HG03432 (cell line): ENCODE measurements around the gene NUP210.
A peak's percentile ranks its signal among the peaks of the same experiment; 100 is the strongest.
"Not testable (repeated sequence)": the region's sequence is repeated elsewhere in the genome, so short reads cannot be mapped to it uniquely, and the experiment has no call there.

Source experiments
- ATAC-seq: cut with Tn5 transposase; IDR thresholded peaks from one replicate; pipeline ENCODE4 v1.9.1; 2021; ENCODE audit warnings: mild to moderate bottlenecking, moderate library complexity; ENCODE audit not compliant: unreplicated experiment

The NUP210 gene

DNA sequence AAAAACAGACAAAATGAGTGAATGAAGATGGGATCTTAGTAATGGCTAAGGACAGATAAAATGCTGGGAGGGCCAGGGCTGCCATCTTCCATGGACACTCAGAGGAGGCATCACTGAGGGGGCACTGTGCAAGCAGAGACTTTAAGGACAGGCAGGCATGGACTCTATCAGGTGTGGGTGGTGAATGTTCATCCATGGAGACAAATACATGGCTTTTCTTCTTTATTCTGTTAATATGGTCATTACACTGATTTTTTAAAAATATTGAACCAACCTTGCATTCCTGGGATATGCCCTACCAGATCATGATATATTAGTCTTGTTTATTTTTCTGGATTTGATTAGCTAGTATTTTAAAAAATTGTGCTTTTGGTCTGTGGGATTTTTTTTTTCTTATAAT is 12.2 kb downstream of the NUP210 start:
- ATAC-seq = no peak

DNA sequence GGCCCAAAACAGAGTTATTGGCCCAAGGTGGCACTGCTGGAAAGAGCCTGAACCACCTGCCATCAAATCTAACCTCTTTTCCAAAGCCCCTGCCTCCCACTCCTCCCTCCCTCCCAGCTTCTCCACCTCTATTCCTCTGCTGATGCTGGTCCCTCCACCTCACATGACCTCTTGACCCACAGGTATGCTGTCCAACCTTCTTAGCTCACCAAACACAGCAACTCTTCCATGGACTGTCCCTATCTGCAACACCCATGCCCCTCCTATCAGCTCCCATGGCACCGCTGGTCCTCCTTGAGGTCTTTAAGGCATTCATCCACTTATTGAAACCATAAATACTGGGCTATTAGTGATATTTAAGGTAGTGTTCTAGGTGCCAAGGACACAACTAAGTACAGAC is 12.6 kb downstream of the NUP210 start:
- ATAC-seq = no peak

DNA sequence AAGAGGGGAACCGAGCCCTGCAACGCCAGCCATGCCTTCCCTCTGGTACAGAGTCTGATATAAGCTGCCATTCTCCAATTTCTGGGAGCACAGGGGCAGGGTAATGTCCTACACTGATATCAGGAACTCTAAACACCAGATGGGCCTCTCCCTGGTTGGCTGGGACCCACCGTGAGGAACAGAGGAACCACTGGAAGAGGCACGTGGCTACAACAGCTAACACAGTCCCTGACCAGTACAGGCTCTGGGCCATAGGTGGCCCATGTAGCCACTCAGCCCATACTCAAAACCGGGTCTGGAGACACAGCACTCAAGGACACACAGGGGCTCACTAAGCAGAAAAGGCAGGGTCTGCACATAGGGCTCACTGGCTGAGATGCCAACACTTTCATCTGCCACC is 13.9 kb downstream of the NUP210 start:
- ATAC-seq = no peak

DNA sequence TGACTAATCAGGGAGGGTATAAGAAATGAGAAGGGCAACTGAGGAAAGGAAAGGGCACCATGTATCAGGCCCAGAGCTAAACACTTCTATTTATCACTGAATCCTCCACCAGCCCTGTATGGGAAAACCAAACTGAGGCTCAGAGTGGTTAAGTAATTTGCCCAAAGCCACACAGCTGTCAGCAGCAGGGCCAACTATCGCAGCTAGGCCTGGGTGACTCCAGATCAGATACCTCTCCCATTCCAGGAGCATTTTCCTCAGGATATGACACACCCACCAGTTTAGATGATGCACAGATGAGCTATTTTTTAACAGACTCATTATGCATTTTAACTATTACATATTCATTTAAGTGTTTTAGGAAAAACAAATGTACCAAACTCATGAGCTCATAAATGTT is 14.5 kb downstream of the NUP210 start:
- ATAC-seq = no peak

DNA sequence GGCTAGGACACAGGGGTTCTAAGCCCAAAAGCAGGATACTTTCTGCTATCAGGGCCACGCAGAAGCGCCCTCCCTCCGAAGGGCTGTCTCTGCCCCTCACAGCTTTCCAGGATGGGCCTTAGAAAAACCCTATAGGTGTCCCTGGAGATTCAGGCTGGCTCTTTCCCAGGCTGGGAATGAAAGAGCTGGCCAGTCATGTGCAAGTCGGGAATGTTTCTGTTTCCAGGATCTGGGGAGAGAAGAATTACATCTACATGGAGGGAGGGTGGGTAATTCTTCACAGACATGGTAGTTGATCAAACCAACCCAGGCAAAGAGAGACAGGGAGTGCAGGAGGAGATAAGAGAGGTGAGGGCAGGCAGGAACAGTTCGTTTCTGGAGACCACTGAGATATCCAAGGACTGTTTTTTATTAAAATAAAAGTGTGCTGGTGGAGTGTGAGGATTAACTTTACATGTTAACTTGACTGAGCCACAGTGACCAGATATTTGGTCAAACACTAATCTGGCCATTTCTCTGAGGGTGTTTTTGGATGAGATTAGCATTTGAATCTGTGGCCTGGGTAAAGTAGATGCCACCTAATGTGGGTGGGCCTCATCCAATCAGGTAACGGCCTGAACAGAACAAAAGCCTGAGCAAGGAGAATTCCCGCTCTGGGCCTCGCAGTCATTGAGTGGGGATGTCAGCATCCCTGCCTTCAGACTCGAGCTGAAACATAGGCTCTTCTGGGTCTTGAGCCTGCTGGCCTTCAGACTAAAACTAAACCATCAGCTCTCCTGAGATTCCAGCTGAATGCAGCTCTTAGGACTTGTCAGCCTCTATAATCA is 15.3 kb downstream of the NUP210 start:
- no peak for ATAC-seq

DNA sequence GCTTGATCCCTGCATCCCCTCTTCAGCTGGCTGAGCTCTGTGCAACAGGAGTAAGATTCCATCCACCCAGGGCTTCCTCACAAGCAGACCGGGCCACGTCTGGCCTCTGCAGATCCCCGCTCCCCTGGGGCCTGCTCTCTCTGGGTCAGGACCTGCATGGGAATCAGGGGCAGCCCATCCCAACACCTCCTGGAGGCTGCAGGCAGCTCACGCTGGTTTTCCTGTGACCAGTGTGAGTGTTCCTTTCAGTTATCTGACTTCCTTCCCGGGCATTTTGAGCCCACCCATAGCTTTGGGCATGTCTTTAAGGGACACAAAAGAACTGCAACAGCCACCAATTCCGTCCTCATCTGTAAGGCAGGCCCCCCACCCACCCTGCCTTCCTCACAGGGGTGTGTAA is 16.3 kb downstream of the NUP210 start:
- no peak for ATAC-seq

DNA sequence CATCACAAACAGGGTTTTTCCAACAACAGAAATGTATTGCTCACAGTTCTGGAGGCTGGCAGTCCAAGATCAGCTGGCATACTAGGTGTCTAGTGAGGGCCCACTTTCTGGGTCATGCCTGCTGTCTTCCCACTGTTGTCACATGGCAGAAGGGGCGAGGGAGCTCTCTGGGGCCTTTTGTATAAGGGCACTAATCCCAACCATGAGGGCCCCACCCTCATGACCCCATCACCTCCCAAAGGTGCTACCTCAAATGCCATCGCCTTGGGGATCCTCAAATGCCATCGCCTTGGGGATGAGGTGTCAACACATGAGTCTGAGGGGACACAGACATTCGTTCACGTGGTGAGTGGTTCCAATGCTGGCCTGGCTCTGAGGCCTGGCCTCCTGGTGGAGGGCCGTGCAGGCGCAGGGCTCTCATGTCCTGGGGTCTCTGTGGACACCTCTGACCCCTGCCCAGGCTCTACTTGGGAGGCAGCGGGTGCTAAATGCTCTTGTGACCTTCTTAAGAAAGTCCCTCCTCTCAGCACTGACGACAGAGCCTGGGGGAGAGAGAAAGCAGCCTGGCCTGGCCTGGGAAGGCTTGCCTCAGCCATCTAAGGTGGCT is 16.8 kb downstream of the NUP210 start:
- no peak for ATAC-seq

DNA sequence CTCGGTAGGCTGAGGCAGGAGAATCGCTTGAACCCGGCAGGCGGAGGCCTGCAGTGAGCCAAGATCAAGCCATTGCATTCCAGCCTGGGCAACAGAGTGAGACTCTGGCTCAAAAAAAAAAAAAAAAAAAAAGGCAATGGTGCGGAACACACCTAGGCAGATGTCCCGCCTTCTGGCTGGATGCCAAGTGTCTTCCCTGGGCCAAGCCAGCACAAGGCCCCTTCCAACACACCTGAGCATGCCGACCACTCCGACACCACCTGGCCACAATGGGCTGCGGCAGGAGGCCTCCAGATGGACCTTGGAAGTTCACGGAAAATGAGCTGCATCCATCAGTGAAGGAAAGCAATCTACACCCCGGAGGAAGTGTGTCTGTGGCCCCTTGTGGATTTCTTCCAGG is 19.0 kb downstream of the NUP210 start:
- ATAC-seq = no peak

DNA sequence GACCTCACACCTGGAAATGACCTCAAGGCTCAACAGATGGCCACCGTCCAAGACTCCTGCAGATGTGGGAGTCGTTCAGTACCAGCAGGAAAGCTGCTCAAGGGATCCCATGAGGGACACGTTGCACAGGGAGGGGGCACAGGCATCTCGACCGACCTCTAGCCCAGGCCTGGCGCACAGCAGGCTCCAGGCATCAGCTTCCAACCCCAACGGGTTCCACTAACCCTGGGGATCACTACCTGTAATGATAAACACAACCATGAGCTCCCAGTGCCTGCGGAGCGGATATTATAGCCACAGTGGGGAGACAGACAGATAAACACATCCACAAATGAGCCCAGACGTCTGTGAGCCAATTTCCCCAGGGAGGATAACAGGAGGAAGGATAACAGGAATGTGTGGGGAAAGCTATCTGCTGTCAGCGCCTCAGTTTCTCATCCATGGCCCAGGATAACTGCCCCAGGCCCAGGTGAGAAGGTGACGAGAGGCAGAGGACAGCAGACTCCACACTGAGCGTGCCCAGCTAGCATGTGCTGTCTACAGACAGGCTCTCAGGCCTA is 19.9 kb downstream of the NUP210 start:
- no peak for ATAC-seq

DNA sequence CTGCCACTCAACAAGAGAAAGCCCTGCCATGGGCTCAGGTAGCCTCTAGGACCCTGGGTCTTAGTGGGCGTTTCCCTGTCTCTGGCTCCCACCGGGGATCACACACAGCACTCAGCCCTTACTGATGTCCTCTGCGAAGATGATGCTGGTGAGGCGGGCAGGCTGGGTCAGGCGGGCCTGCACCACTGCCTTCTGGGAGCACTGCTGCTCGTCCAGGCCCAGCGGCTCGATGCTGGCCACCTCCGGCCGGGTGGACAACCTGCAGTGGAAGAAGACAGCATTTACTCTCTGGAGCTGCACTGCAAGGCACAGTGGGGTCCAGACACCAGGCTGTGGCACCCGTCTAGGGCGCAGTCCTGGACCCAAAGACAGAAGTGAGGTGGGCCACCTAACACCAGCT is 20.5 kb downstream of the NUP210 start:
- ATAC-seq = no peak

DNA sequence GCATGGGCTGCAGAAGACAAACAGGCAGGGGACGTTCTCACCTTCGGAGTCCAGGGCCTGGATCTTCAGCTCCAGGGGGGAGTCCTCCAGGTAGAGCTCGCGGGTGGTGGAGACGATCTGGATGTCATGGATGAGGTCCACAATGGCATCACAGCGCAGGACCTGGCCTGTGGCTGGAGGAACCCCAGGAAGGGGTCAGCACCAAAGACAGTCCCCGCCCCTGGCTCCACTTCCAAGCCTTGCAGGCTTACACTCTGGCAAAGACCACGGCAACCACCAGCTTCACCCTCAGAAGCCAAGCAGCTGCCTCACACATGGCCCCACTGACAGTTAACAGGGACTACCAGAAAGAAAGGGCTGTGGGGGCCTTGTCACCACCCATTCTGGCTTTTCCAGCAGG is 22.8 kb downstream of the NUP210 start:
- ATAC-seq = no peak

DNA sequence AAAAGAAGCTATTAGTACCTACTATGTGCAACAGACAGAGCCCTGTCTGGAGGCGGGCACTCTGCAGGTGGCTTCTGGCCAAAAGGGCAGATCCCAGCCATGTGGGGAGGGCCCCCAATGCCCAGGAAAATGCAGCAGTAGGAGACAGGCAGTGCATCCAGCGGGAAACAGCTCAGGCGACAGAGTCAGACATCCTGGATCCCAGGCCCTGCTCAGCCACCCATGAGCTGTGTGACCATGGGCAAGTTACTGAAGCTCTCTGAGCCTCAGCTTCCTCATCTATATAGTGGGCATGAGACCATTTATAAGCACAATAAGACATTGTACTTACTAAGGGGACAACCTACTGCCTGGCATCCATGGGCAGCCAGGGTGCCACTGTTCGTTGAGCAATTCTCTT is 25.8 kb downstream of the NUP210 start:
- no peak for ATAC-seq

DNA sequence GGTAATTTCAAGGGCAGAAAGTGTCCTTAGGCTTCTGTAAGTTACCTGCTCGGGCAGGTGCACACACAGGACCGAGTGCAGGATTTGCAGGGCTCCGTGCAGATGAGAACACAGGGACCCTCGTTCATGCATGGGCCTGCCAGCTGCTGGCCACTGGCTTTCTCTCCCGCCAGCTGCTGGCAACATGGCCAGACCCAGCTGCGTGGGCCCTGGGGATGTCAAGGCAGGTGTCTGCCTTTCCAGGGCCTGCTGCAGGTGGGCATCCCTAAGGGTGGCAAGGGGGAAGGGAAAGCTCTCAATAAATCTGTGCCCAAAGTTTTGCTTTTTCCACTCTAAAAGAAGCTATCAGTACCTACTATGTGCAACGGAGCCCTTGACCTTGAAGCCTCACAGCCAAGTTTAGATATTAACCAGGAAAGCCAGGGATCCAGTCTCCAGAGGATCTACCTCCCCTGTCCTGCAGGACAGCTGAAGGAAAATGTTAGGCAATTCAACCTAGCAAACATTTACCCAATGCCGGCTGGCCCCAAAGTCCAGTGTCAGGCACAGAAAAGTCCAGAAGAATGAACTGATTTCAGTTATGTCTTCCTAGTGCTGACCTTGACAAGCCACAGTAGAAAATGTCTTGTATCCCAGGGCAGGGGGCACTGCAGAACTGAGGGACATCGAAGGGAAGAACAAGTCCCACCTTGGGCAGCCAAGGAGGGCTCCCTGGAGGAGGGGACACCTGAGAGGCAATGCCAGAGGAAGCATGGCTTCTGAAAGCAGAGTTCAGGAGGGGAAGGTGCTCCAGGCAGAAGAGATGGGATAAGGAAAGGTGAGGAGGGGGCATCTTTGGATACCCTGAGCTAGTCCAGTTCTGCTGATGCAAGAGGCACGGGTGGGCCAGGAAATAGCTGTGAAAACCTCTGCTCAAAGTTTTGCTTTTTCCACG is 26.4 kb downstream of the NUP210 start:
- no peak for ATAC-seq

DNA sequence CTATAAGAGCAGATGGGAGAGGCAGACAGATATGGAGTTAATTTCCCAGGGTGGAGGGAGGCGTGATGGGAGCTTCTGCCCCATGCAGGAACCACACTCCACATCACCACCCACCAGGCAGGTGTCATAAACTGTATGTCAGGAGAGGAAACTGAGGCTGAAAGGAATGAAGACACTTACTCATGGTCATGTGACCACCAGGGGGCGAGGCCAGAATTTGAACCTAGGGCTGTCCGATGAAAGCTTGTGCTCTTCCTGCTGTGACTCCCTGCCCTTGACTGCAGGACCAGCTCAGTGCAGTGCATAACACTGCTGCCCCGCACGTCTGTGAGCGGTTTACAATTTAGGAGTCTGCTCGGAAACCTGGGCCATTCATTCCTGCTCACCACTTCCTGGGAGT is 28.8 kb downstream of the NUP210 start:
- no peak for ATAC-seq

DNA sequence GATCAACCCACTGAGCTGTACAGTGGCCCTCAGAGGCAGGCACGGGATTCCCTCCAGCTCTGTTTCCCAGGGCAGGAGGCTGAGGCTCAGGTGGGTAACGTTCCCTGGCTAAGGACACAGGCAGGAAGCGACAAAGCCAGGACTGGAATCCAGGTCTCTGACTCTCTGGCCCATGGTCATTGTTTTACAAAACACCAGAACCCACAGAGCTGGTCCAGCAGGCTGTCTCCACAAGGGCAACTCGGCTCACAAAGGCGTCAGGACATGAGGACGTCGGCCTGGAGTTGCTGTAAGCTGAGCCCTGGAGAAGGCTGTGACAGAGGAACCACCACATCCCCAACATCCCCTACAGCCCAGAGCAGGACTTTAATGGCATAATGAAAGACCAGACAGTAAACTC is 30.7 kb downstream of the NUP210 start:
- no peak for ATAC-seq

DNA sequence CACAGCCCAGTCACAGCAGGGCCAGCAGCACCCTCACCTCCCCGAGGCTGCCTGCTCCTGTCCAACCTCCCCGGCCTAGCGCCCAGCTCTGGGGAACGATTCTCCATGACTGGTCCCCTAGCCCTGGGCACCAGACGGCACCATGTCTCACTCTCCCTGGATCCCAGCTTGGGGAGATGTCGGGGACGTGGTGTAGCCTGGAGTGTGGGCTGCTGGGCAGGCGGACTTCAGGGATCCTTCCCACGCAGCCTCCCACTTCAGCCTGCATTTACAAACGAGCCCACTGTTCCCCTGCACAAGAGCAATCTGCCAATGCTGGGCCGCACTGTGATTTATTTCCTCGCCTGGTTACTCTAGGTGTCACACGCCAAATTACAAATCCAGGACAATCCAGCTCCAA is 31.3 kb downstream of the NUP210 start:
- ATAC-seq = no peak

DNA sequence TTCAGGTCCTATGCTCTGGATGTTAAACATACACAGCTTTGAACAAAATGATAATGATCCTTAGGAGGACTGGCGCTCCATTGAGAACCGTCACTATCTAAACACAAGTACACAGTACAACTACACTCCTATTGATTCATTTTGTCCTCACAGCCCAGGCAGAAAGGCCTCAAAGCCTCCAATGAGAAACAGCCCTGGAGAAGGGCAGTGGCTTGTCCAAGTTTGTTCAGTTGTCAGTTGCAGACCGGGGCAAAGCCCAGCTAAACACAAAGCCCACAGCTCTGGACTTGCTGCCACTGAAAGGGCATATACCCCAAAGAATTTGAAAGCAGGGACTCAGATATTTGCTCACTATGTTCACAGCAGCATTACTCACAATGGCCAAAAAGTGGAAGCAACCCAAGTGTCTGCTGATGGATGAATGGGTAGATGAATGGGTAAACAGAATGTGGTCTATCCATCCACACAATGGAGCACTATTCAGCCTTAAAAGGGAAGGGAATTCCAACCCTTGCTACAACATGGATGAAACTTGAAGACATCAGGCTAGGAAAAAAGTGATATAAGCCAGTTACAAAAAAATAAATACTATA is 34.7 kb downstream of the NUP210 start:
- ATAC-seq = no peak

DNA sequence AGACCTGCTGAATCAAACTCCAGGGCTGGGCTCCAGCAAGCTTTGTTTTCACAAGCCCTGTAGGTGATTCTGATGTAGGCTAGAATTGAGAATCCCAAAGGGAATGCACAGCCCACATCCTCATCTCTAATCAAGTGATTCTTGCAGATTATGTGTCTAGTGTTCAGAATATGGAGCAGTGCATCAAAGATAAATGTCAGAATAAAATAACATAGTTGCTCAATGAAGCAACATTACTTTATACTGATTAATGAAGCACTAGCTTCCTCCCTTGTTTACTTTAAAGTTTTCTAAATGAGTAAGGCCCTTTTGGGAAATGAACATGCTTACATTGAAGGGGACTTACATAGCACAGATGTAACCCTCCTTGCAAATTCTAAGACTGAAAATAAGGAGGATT is 39.2 kb downstream of the NUP210 start:
- ATAC-seq = no peak

DNA sequence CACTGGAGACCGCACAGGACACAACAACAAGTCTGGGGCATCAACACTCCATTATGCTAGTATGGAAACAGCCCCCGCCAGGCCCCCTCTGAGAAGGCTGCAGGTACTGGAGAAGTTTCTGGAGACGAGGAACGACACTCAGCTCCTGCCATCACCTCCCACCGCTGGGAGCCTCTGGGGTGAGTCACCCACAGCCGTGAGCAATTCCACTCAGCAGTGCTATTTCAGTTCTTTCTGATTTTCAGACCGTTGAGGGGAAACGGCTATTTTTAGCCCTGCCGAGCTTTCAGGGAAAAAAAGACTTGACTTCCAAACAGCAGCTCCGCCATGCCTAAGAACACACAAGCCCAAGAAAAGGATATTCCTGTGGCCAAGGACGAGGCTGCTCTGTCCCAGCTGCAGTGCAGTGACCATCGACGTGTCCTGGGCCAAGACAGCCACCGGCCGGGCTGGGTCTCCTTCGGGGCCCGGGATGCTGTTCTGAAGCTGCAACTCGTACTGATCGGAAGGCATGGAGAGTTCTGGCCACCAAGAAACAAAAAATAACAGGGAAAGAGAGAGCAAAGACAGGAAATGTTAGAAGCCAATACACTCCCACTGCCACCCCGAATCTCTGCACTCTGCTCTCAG is 40.8 kb downstream of the NUP210 start:
- no peak for ATAC-seq

DNA sequence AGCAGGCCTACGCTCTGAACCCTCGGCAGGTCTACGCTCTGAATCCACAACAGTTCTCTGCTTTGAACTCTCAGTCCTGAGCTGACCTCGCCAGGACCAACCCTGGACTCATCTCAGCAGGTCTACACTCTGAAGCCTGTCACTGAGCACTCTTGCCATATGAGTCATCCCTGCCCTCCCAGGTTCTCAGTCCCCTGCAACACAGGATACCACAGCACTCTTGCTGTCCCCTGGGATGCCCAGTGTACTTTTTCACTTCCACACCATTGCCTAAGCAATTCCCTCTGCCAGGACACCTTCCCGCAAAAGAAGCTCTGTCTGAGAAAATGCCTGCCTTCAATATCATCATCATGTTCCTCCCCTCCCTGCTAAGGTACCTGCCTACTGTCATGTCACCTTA is 42.0 kb downstream of the NUP210 start:
- ATAC-seq = peak; percentile 89

DNA sequence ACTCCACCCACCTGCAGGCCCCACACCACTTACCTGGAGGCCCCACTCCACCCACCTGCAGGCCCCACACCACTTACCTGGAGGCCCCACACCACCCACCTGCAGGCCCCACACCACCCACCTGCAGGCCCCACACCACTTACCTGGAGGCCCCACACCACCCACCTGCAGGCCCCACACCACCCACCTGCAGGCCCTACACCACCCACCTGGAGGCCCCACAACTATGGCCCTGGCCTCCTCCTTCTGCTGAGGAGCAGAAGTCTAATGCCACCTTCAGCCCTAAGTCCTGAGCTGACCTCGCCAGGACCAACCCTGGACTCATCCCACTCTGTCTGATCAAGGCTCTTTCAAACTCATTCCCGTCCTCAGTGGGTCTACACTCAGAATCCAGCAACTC is 42.4 kb downstream of the NUP210 start:
- not testable (repeated sequence) for ATAC-seq
